Kidney (tissue), 14 donors: Measurements from ENCODE around the gene GPI. TPM values are rescaled to one million over a fixed set of nuclear protein-coding genes. Genes with fewer than 3 reads are reported as not detected.

ENCODE experiments used
- DNase-seq, 5 donors: peaks; one replicate each; pipeline ENCODE4 v3.0.0-alpha.2; 2013 to 2020
- FAIRE-seq: peaks from 2 replicates; lab custom pipeline; 2012; peaks lifted over from hg19 to GRCh38; lab: Jason Lieb, UNC
- H3K27ac ChIP-seq, 2 donors: one replicate each; pipeline ENCODE4 v1.7.0; 2013; ENCODE audit warnings: low read depth in 2 of 2, low read length in 2 of 2, inconsistent platforms in 1 of 2
- H3K27me3 ChIP-seq: one replicate; pipeline ENCODE4 v1.7.1; 2013; ENCODE audit warnings: low read length, inconsistent platforms; ENCODE audit not compliant: control insufficient read depth, insufficient read depth
- H3K36me3 ChIP-seq, 3 donors: one replicate each; pipeline versions ENCODE4 v1.7.0 to v1.7.1; 2013; ENCODE audit warnings: low read length in 3 of 3, control low read depth in 1 of 3, inconsistent platforms in 1 of 3; ENCODE audit not compliant: insufficient read depth in 3 of 3, control insufficient read depth in 2 of 3
- H3K4me1 ChIP-seq, 3 donors: one replicate each; pipeline versions ENCODE4 v1.7.0 to v1.7.1; 2013; ENCODE audit warnings: low read length in 3 of 3, inconsistent platforms in 1 of 3, low read depth in 1 of 3; ENCODE audit not compliant: control insufficient read depth in 2 of 3, insufficient read depth in 2 of 3
- H3K4me3 ChIP-seq, 3 donors: one replicate each; pipeline versions ENCODE4 v1.7.0 to v1.8.1; 2013; ENCODE audit warnings: low read length in 3 of 3, control low read depth in 1 of 3, inconsistent platforms in 1 of 3
- H3K9ac ChIP-seq, 3 donors: one replicate each; pipeline versions ENCODE4 v1.7.0 to v1.7.1; 2013; ENCODE audit warnings: low read length in 3 of 3, control low read depth in 1 of 3, inconsistent platforms in 1 of 3
- H3K9me3 ChIP-seq, 3 donors: one replicate each; pipeline versions ENCODE4 v1.7.0 to v1.7.1; 2013; ENCODE audit warnings: low read length in 3 of 3, control low read depth in 1 of 3, inconsistent platforms in 1 of 3; ENCODE audit not compliant: control insufficient read depth in 2 of 3, insufficient read depth in 1 of 3
- CTCF ChIP-seq: IDR thresholded peaks from 3 replicates; pipeline ENCODE4 v1.5.1; 2012; ENCODE audit warnings: mild to moderate bottlenecking, moderate library complexity, borderline replicate concordance; ENCODE audit not compliant: insufficient read depth; ENCODE audit errors: extremely low read depth
- intact Hi-C: fragments of 100-400 bp; cut with DNase I; formaldehyde crosslinking; loops from one replicate; pipeline ENCODE4 v1.11.1; 2022
- polyA plus RNA-seq: library from polyadenylated mRNA; stranded (reverse); fragments of 350-450 nt; fragmentation: Illumina TruSeq; extraction: RNeasy Lipid Tissue Mini Kit (QIAGEN cat#74804); gene quantifications from one replicate; pipeline ENCODE4 v1.2.3, GENCODE V29; 2014; ENCODE audit warnings: low read depth, low replicate concordance; ENCODE audit not compliant: insufficient read depth
- total RNA-seq: library from RNA; stranded (reverse); fragmentation: NEBNext Ultra II Directional; extraction: Animal tissue kit (Norgen Biotek cat#: 25700); gene quantifications from one replicate; pipeline ENCODE4 v1.2.1, GENCODE V29; 2021
- donor health status: control.
- donor health status: control.
- donor health status: control.
- donor health status: control.
- donor health status: control.
- donor health status: DM: yes; HTN: yes; CAD: no.
- donor health status: Normal renal cell carcinoma (clear cell type).

GPI gene
- total and polyA plus RNA-seq, 2 donors from 2014 or later: 257 to 315 TPM

- no peak overlapping the region for H3K4me3 ChIP-seq
- no peaks in the 10 kb centered on the region for H3K27me3 ChIP-seq
- no peak overlapping the region for H3K9ac ChIP-seq
- no peaks in the 10 kb centered on the region for H3K9me3 ChIP-seq
- no peak for TF ChIP-seq CTCF
- no peak for FAIRE-seq
- DNase-seq: no peak
- peaks cover 0 to 22% (median 21%) of the 10 kb centered on the region in 3 donors for H3K4me1 ChIP-seq
- intact Hi-C loops: no loop called here
- H3K36me3 ChIP-seq: peaks cover 0 to 22% (median 0%) of the 10 kb centered on the region in 3 donors
- no peak overlapping the region for H3K27ac ChIP-seq
Observed at GRCh38 chr19:34320277-34320676, 44.7 kb upstream of the GPI start.

GRCh38 chr19:34321735-34322134 is 43.3 kb upstream of the GPI start:
- H3K9me3 ChIP-seq: no peaks in the 10 kb centered on the region
- H3K9ac ChIP-seq: no peak overlapping the region
- H3K4me1 ChIP-seq: peaks cover 0 to 18% (median 16%) of the 10 kb centered on the region in 3 donors
- intact Hi-C loops: no loop called here
- no peak for TF ChIP-seq CTCF
- FAIRE-seq (no peak), DNase-seq (no peak)
- peaks cover 0 to 29% (median 0%) of the 10 kb centered on the region in 3 donors for H3K36me3 ChIP-seq
- H3K4me3 ChIP-seq: no peak overlapping the region
- H3K27me3 ChIP-seq: no peaks in the 10 kb centered on the region
- H3K27ac ChIP-seq: no peak overlapping the region

- Histone ChIP-seq H3K27ac (no peak overlapping the region), H3K27me3 (no peaks in the 10 kb centered on the region), H3K4me1 (no peaks in the 10 kb centered on the region), H3K9me3 (no peaks in the 10 kb centered on the region), H3K36me3 (peaks cover 0 to 40% (median 2%) of the 10 kb centered on the region in 3 donors), H3K4me3 (no peak overlapping the region), H3K9ac (no peak overlapping the region)
- FAIRE-seq: no peak
- intact Hi-C loops: no loop called here
- TF ChIP-seq CTCF: no peak
- no peak for DNase-seq
Observed at GRCh38 chr19:34323433-34324204, 41.4 kb upstream of the GPI start.
